OCI-LY1 (cell line): Measurements from ENCODE around the gene CHID1.

Source experiments
- H2AFZ ChIP-seq: fragments of 200-600 bp; sonication (generic), shearing (Covaris generic); 2 replicates; pipeline ENCODE4 v1.6.0; 2014; ENCODE audit warnings: antibody characterized with exemption, mild to moderate bottlenecking, low read length
- H3F3A ChIP-seq: fragments of 200-600 bp; sonication (generic), shearing (Covaris generic); 2 replicates; pipeline ENCODE4 v1.6.0; 2014; ENCODE audit warnings: mild to moderate bottlenecking, antibody characterized with exemption, low read length, moderate library complexity; ENCODE audit not compliant: insufficient read depth
- H3K27ac ChIP-seq: fragments of 200-600 bp; sonication (generic); 2 replicates; pipeline ENCODE4 v1.5.1; 2014; ENCODE audit warnings: low read length, mixed run types, mild to moderate bottlenecking, low read depth; ENCODE audit not compliant: poor library complexity, severe bottlenecking
- H3K27me3 ChIP-seq: fragments of 200-600 bp; sonication (generic); 2 replicates; pipeline ENCODE4 v1.6.0; 2014; ENCODE audit warnings: antibody characterized with exemption, mild to moderate bottlenecking, low read length, moderate library complexity; ENCODE audit not compliant: insufficient read depth
- H3K36me3 ChIP-seq: fragments of 200-600 bp; sonication (generic); 2 replicates; pipeline ENCODE4 v1.6.1; 2014; ENCODE audit warnings: mild to moderate bottlenecking, antibody characterized with exemption, low read length, moderate library complexity, mixed read lengths; ENCODE audit not compliant: insufficient read depth
- H3K4me1 ChIP-seq: fragments of 200-600 bp; sonication (generic); 2 replicates; pipeline ENCODE4 v1.5.1; 2014; ENCODE audit warnings: mild to moderate bottlenecking, low read length, moderate library complexity; ENCODE audit not compliant: insufficient read depth, severe bottlenecking
- H3K4me2 ChIP-seq: fragments of 200-600 bp; sonication (generic), shearing (Covaris generic); 2 replicates; pipeline ENCODE4 v1.6.1; 2014; ENCODE audit warnings: low read length
- H3K4me3 ChIP-seq: fragments of 200-600 bp; sonication (generic); 2 replicates; pipeline ENCODE4 v1.5.1; 2014; ENCODE audit warnings: low read length, low read depth, mild to moderate bottlenecking, mixed read lengths; ENCODE audit not compliant: poor library complexity, severe bottlenecking
- H3K79me2 ChIP-seq: fragments of 200-600 bp; shearing (Covaris generic); 2 replicates; pipeline ENCODE4 v1.6.1; 2016; ENCODE audit warnings: mixed run types, low read length, mixed read lengths; ENCODE audit not compliant: insufficient read depth
- H3K9ac ChIP-seq: fragments of 200-600 bp; sonication (generic), shearing (Covaris generic); 2 replicates; pipeline ENCODE4 v1.6.1; 2014; ENCODE audit warnings: mild to moderate bottlenecking, low read length, mixed read lengths
- H3K9me2 ChIP-seq: fragments of 200-600 bp; sonication (generic), shearing (Covaris generic); 2 replicates; pipeline ENCODE4 v1.6.1; 2014; ENCODE audit warnings: low read depth, mild to moderate bottlenecking, low read length, mixed read lengths
- H3K9me3 ChIP-seq: fragments of 200-600 bp; shearing (Covaris generic); 2 replicates; pipeline ENCODE4 v1.6.1; 2014; ENCODE audit warnings: low read length, mixed read lengths
- H4K20me1 ChIP-seq: fragments of 200-600 bp; sonication (generic), shearing (Covaris generic); 2 replicates; pipeline ENCODE4 v1.6.0; 2016; ENCODE audit warnings: mild to moderate bottlenecking, low read length; ENCODE audit not compliant: insufficient read depth
- CTCF ChIP-seq: fragments of 200-600 bp; sonication (generic), shearing (Covaris generic); IDR thresholded peaks from 2 replicates; pipeline ENCODE4 v1.5.1; 2017; ENCODE audit warnings: mild to moderate bottlenecking, antibody characterized with exemption, low read length, moderate library complexity, mixed read lengths
- EZH2 ChIP-seq: fragments of 200-600 bp; sonication (generic), shearing (Covaris generic); IDR thresholded peaks from 2 replicates; pipeline ENCODE4 v1.8.0; 2017; ENCODE audit warnings: borderline replicate concordance, mixed run types, mild to moderate bottlenecking, antibody characterized with exemption, low read length, moderate library complexity, mixed read lengths

The CHID1 gene

GRCh38 chr11:869399-870126 lies 41.0 kb downstream of the CHID1 start:
- Histone ChIP-seq H3K27ac (no peak overlapping the region), H2AFZ (no peak overlapping the region), H3K9ac (no peak overlapping the region), H3K4me1 (no peaks in the 10 kb centered on the region), H3K9me2 (no peaks in the 10 kb centered on the region), H3K4me2 (no peak overlapping the region), H3K36me3 (no peaks in the 10 kb centered on the region; the same call in 1 of the 2 replicates), H3K27me3 (peaks cover 6% of the 10 kb centered on the region; the same call in 1 of the 2 replicates), H3K79me2 (no peaks in the 10 kb centered on the region), H3F3A (no peaks in the 10 kb centered on the region), H3K4me3 (no peak overlapping the region), H3K9me3 (no peaks in the 10 kb centered on the region), H4K20me1 (no peaks in the 10 kb centered on the region)
- no peak for TF ChIP-seq CTCF
- no peak for TF ChIP-seq EZH2

- Histone ChIP-seq H3K9ac (no peak overlapping the region), H4K20me1 (no peaks in the 10 kb centered on the region), H3K36me3 (no peaks in the 10 kb centered on the region), H3K4me3 (no peak overlapping the region), H3K79me2 (no peaks in the 10 kb centered on the region), H3F3A (no peaks in the 10 kb centered on the region), H3K9me3 (no peaks in the 10 kb centered on the region), H3K27ac (no peak overlapping the region), H3K9me2 (no peaks in the 10 kb centered on the region), H3K27me3 (peaks cover 6% of the 10 kb centered on the region; the same call in 1 of the 2 replicates), H2AFZ (no peak overlapping the region), H3K4me1 (no peaks in the 10 kb centered on the region), H3K4me2 (no peak overlapping the region)
- no peak for TF ChIP-seq EZH2
- TF ChIP-seq CTCF = no peak
Measured at GRCh38 chr11:868802-869201, 41.8 kb downstream of the CHID1 start.

GRCh38 chr11:868394-868793 lies 42.2 kb downstream of the CHID1 start:
- Histone ChIP-seq H3K9me3 (no peaks in the 10 kb centered on the region), H4K20me1 (no peaks in the 10 kb centered on the region), H3K4me3 (no peak overlapping the region), H3F3A (no peaks in the 10 kb centered on the region), H3K27ac (no peak overlapping the region), H3K27me3 (peaks cover 6% of the 10 kb centered on the region; the same call in 1 of the 2 replicates), H3K9me2 (no peaks in the 10 kb centered on the region), H3K9ac (no peak overlapping the region), H3K79me2 (no peaks in the 10 kb centered on the region), H2AFZ (no peak overlapping the region), H3K36me3 (no peaks in the 10 kb centered on the region), H3K4me2 (no peak overlapping the region), H3K4me1 (no peaks in the 10 kb centered on the region)
- TF ChIP-seq EZH2 (no peak), CTCF (no peak)
